ENCODE data around the gene UBC.

Gene UBC

GRCh38 chr12:124863416-124864325 lies 50.8 kb downstream of the UBC start, which contains the start of gene SCARB1:
Gene SCARB1 (minus strand): TSS chr12:124863864. CDS start chr12:124863720, 144 bp downstream.
- DNase-seq: peak; percentile 77

- DNase-seq: no peak
Observed at GRCh38 chr12:124862768-124863415, 51.6 kb downstream of the UBC start.

- DNase-seq: no peak
Observed at GRCh38 chr12:124861898-124862676, 52.4 kb downstream of the UBC start.

All from fibroblast of skin of back (primary cell).